A673 (cell line): ENCODE data around the gene VIT.

Experiments
- EZH2 ChIP-seq: fragments of 200-600 bp; sonication (generic); IDR thresholded peaks from 2 replicates; pipeline ENCODE4 v1.6.1; 2017; ENCODE audit warnings: borderline replicate concordance, low read depth, mild to moderate bottlenecking, mixed read lengths, antibody characterized with exemption, low read length; ENCODE audit not compliant: poor library complexity, severe bottlenecking
- TF ChIP-seq, protein P1 (sequence below): fragments of 300-800, 200-600 bp; sonication (generic); conservative IDR thresholded peaks from 2 replicates; pipeline ENCODE4 v1.5.1; 2017; ENCODE audit warnings: low read depth, mild to moderate bottlenecking, antibody characterized with exemption, low read length, moderate library complexity, mixed read lengths

DNA sequence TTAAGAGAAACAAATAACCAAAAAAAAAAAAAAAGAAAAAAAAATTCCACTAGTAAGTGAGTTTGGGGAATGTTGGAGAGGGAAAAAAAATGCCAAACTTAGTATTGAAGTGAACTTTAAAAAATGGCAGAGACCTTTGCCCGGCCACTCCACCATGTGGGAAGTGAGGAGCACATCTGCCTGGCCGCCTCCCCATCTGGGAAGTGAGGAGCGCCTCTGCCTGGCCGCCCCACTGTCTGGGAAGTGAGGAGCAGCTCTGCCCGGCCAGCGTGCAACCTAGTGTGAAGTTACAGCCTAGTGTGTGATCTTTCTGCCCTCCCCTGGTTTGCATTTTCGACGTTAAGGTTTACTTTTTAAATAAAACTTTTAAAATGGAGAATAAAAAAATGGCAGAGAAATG lies 33.9 kb upstream of the VIT start:
- TF ChIP-seq, protein P1, sequence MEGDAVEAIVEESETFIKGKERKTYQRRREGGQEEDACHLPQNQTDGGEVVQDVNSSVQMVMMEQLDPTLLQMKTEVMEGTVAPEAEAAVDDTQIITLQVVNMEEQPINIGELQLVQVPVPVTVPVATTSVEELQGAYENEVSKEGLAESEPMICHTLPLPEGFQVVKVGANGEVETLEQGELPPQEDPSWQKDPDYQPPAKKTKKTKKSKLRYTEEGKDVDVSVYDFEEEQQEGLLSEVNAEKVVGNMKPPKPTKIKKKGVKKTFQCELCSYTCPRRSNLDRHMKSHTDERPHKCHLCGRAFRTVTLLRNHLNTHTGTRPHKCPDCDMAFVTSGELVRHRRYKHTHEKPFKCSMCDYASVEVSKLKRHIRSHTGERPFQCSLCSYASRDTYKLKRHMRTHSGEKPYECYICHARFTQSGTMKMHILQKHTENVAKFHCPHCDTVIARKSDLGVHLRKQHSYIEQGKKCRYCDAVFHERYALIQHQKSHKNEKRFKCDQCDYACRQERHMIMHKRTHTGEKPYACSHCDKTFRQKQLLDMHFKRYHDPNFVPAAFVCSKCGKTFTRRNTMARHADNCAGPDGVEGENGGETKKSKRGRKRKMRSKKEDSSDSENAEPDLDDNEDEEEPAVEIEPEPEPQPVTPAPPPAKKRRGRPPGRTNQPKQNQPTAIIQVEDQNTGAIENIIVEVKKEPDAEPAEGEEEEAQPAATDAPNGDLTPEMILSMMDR: no peak
- no peak for TF ChIP-seq EZH2
